ENCODE data around the gene LLGL2. TPM values are rescaled to one million over a fixed set of nuclear protein-coding genes. Genes with fewer than 3 reads are reported as not detected.

LLGL2 gene
- total RNA-seq, 1 experiment from 2014 or later, result 156 TPM

DNA sequence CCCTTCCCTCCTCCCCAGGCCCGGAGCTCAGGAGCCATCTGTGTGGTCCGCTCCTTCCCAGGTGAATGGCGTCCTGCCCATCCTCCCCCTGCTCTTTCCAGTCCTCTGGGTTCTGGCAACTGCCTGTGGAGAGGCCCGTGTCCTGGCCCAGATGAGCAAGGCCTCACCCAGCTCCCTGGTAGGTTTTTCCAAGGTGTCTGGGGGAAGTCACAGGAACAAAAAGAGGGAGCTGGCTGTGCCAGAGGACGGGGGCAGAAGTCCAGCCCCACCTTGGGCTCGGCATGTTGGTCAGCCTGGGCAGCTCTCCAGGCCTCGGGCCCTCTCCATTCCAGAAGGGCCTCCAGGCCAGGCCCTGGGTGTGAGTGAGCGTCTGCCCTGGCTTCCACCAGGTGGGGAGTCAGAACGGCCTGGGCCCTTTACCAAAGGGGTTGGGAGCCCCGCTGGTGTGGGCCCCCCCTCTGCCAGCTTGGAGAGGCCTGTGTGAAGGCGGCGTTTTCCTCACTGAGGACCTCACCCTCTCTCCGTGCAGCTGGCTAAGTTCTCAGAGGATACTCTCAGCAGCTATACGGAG, 35.2 kb upstream of the LLGL2 start:
- TF ChIP-seq, protein P1, sequence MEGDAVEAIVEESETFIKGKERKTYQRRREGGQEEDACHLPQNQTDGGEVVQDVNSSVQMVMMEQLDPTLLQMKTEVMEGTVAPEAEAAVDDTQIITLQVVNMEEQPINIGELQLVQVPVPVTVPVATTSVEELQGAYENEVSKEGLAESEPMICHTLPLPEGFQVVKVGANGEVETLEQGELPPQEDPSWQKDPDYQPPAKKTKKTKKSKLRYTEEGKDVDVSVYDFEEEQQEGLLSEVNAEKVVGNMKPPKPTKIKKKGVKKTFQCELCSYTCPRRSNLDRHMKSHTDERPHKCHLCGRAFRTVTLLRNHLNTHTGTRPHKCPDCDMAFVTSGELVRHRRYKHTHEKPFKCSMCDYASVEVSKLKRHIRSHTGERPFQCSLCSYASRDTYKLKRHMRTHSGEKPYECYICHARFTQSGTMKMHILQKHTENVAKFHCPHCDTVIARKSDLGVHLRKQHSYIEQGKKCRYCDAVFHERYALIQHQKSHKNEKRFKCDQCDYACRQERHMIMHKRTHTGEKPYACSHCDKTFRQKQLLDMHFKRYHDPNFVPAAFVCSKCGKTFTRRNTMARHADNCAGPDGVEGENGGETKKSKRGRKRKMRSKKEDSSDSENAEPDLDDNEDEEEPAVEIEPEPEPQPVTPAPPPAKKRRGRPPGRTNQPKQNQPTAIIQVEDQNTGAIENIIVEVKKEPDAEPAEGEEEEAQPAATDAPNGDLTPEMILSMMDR (conservative IDR thresholded peaks at IDR 0.05), result no peak
- TF ChIP-seq EZH2 (IDR thresholded peaks at IDR 0.05; ENCODE audit: low read depth), result no peak
- Histone ChIP-seq H2AFZ (no peak overlapping the region), H3K27me3 (ENCODE audit: insufficient read depth, low read depth) (no peaks in the 10 kb centered on the region), H3K4me2 (no peak overlapping the region), H3K4me1 (replicated peaks; ENCODE audit: insufficient read depth) (no peaks in the 10 kb centered on the region), H3K4me3 (no peak overlapping the region), H3K9me3 (ENCODE audit: insufficient read depth, low read depth) (no peaks in the 10 kb centered on the region), H4K20me1 (ENCODE audit: insufficient read depth) (no peaks in the 10 kb centered on the region), H3K36me3 (ENCODE audit: low read depth) (no peaks in the 10 kb centered on the region), H3K79me2 (ENCODE audit: low read depth) (no peaks in the 10 kb centered on the region), H3K9me2 (ENCODE audit: insufficient read depth) (no peaks in the 10 kb centered on the region), H3F3A (ENCODE audit: insufficient read depth, low read depth) (no peaks in the 10 kb centered on the region), H3K27ac (no peak overlapping the region)
- ChIA-PET CTCF (interaction anchor here (0.6 kb wide), 1 partner anchor 164 kb away, joined by 6 read pairs; no protein-coding TSS in a partner anchor), POLR2A (ENCODE audit: unreplicated experiment) (no interaction called here)
- no peak for DNase-seq
- intact Hi-C loops (cut with micrococcal nuclease; ENCODE audit: unreplicated experiment), result no loop called here
- no TSS peak for BruUV-seq (replicated peaks)

DNA sequence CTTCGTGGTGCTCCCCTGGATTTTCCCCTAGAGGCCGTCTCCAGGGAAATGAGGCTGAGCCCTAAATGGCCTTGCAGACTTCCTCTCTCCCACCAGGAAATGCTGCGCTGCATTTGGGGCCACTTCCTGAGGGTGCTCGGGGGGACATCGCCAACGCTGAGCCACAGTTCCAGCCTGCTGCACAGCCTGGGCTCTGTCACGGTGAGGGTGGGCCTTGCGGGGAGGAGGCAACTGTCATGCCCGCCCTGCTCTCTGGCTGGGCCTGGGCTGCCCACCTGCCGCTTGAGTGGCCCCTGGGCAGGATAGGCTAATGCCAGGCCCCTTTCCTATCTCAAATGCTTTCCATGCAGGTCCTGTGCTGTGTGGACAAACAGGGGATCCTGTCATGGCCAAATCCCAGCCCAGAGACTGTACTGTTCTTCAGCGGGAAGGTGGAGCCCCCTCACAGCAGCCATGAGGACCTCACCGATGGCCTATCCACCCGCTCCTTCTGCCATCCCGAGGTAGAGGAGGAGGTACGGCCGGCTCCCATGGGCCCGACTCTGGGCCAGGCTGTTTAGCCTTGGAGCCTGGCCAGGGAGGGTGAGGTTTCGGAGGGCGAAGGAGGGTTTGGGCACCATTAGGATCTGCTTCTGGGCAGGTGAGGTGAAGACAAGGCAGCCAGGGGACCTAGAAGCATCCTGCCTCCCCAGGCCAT, 34.4 kb upstream of the LLGL2 start:
- Histone ChIP-seq H3K36me3 (ENCODE audit: low read depth) (no peaks in the 10 kb centered on the region), H3K4me3 (no peak overlapping the region), H4K20me1 (ENCODE audit: insufficient read depth) (no peaks in the 10 kb centered on the region), H3K9me3 (ENCODE audit: insufficient read depth, low read depth) (no peaks in the 10 kb centered on the region), H3K4me2 (no peak overlapping the region), H2AFZ (no peak overlapping the region), H3K4me1 (replicated peaks; ENCODE audit: insufficient read depth) (no peaks in the 10 kb centered on the region), H3F3A (ENCODE audit: insufficient read depth, low read depth) (no peaks in the 10 kb centered on the region), H3K27ac (no peak overlapping the region), H3K27me3 (ENCODE audit: insufficient read depth, low read depth) (no peaks in the 10 kb centered on the region), H3K79me2 (ENCODE audit: low read depth) (no peaks in the 10 kb centered on the region), H3K9me2 (ENCODE audit: insufficient read depth) (no peaks in the 10 kb centered on the region)
- no TSS peak for BruUV-seq (replicated peaks)
- POLR2A ChIA-PET (ENCODE audit: unreplicated experiment), result no interaction called here
- CTCF ChIA-PET, result no interaction called here
- DNase-seq, result no peak
- TF ChIP-seq EZH2 (IDR thresholded peaks at IDR 0.05; ENCODE audit: low read depth), result no peak
- TF ChIP-seq, protein P1 (conservative IDR thresholded peaks at IDR 0.05), result no peak
- intact Hi-C loops (cut with micrococcal nuclease; ENCODE audit: unreplicated experiment), result no loop called here

DNA sequence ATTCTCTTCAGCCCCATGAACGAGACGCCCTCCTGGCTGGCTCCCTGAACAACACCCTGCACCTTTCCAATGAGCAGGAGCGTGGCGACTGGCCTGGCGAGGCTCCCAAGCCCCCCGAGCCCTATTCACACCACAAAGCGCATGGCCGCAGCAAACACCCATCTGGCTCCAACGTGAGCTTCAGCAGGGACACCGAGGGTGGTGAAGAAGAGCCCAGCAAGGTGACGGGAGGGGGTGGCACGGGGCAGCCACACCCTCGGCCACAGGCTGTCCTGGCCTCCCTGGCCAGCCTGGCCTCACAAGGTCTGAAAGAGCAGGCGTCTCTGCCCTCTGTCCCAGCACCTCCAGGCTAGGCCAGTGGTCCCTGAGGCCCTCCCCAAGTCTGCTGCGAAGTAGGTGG, 33.8 kb upstream of the LLGL2 start:
- no TSS peak for BruUV-seq (replicated peaks)
- Histone ChIP-seq H3K9me2 (ENCODE audit: insufficient read depth) (no peaks in the 10 kb centered on the region), H3K4me2 (no peak overlapping the region), H3K27ac (no peak overlapping the region), H3K4me1 (replicated peaks; ENCODE audit: insufficient read depth) (no peaks in the 10 kb centered on the region), H3F3A (ENCODE audit: insufficient read depth, low read depth) (no peaks in the 10 kb centered on the region), H3K36me3 (ENCODE audit: low read depth) (no peaks in the 10 kb centered on the region), H4K20me1 (ENCODE audit: insufficient read depth) (no peaks in the 10 kb centered on the region), H3K9me3 (ENCODE audit: insufficient read depth, low read depth) (no peaks in the 10 kb centered on the region), H2AFZ (no peak overlapping the region), H3K4me3 (no peak overlapping the region), H3K79me2 (ENCODE audit: low read depth) (no peaks in the 10 kb centered on the region), H3K27me3 (ENCODE audit: insufficient read depth, low read depth) (no peaks in the 10 kb centered on the region)
- intact Hi-C loops (cut with micrococcal nuclease; ENCODE audit: unreplicated experiment), result no loop called here
- DNase-seq, result no peak
- CTCF ChIA-PET, result no interaction called here
- POLR2A ChIA-PET (ENCODE audit: unreplicated experiment), result no interaction called here
- TF ChIP-seq EZH2 (IDR thresholded peaks at IDR 0.05; ENCODE audit: low read depth), result no peak
- TF ChIP-seq, protein P1 (conservative IDR thresholded peaks at IDR 0.05), result no peak

Measured in PC-9 (cell line).